NB4 (cell line): Measurements from ENCODE around the gene CD164L2.
A peak's percentile ranks its signal among the peaks of the same experiment; 100 is the strongest.
"Not testable (repeated sequence)": the region's sequence is repeated elsewhere in the genome, so short reads cannot be mapped to it uniquely, and the experiment has no call there.

Source experiments
- DNase-seq: peaks from one replicate; pipeline ENCODE4 v3.0.0; 2010; ENCODE audit warnings: low read depth
- H3K4me3 ChIP-seq: one replicate; pipeline ENCODE4 v1.5.1; 2011; ENCODE audit warnings: mild to moderate bottlenecking, low read depth, low read length, moderate library complexity
- CTCF ChIP-seq: IDR thresholded peaks from one replicate; pipeline ENCODE4 v1.5.1; 2012; ENCODE audit warnings: low read depth, low read length
- MAX ChIP-seq: IDR thresholded peaks from 2 replicates; pipeline ENCODE4 v1.6.1; 2011; ENCODE audit warnings: low read depth, low read length
- MYC ChIP-seq: IDR thresholded peaks from 2 replicates; pipeline ENCODE4 v1.6.1; 2011; ENCODE audit warnings: low read depth, low read length
- POLR2A ChIP-seq: IDR thresholded peaks from 2 replicates; pipeline ENCODE4 v1.6.1; 2011; ENCODE audit warnings: mild to moderate bottlenecking; ENCODE audit not compliant: insufficient read length; ENCODE audit errors: extremely low read depth

Gene CD164L2

GRCh38 chr1:27383039-27383605 lies at the start of gene CD164L2:
CD164L2 (minus strand) TSS chr1:27383333; CDS start chr1:27383239, 94 bp downstream.
- no peak for TF ChIP-seq POLR2A
- no peak for TF ChIP-seq MAX
- TF ChIP-seq MYC = no peak
- TF ChIP-seq CTCF = no peak
- no peak for DNase-seq
- no peak within 1 kb of the TSS for H3K4me3 ChIP-seq

GRCh38 chr1:27432725-27433124 lies 49.6 kb upstream of the CD164L2 start:
- DNase-seq, H3K4me3 ChIP-seq: not testable (repeated sequence)

GRCh38 chr1:27431601-27431940 lies 48.4 kb upstream of the CD164L2 start:
- no peak overlapping the region for H3K4me3 ChIP-seq
- no peak for DNase-seq
- TF ChIP-seq POLR2A (no peak), MYC (no peak), MAX (no peak), CTCF (no peak)

- peak; percentile 64 for DNase-seq
- TF ChIP-seq MAX (no peak), POLR2A (no peak), MYC (no peak), CTCF (no peak)
- no peak overlapping the region for H3K4me3 ChIP-seq
These were observed 47.9 kb upstream of the CD164L2 start for GRCh38 chr1:27430903-27431600.

- no peak for DNase-seq
- H3K4me3 ChIP-seq = peak overlapping the region; percentile 27
- TF ChIP-seq MYC (no peak), POLR2A (no peak), MAX (no peak), CTCF (no peak)
These were observed 45.9 kb upstream of the CD164L2 start for GRCh38 chr1:27429029-27429425.

GRCh38 chr1:27428316-27429028 lies 45.3 kb upstream of the CD164L2 start:
- peak; percentile 88 for DNase-seq
- TF ChIP-seq POLR2A = no peak
- no peak for TF ChIP-seq CTCF
- no peak for TF ChIP-seq MYC
- TF ChIP-seq MAX = no peak
- peak overlapping the region; percentile 27 for H3K4me3 ChIP-seq
